HG03342 (cell line): ENCODE results near the gene ANK2.

Experiments
- ATAC-seq: cut with Tn5 transposase; IDR thresholded peaks from one replicate; pipeline ENCODE4 v1.9.1; 2021; ENCODE audit warnings: mild to moderate bottlenecking, moderate library complexity; ENCODE audit not compliant: unreplicated experiment

The ANK2 gene

DNA sequence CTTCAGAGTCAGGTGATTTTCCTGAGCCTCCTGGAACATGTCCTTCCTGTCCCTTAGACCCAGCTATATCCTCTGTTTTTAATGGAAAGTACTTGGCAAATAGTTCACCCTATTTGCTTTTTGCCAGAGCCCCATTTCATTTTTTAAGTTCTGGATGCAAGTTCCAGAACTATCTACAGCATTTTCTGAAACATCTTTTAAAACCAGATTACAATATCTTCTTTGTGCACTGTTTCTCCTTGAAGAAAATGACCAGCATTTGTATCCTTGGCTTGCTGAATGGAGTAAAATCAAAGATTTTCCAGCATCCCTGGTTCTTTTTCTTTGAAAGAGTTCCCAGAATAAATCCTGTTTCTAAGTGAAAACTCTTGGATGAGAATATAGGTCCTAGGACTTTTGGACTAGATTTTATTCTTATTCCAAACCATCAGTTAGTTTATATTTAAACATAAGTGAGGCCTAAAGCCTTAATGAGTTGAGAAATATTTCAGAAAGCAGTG is 224.3 kb downstream of the ANK2 start:
- no peak for ATAC-seq

DNA sequence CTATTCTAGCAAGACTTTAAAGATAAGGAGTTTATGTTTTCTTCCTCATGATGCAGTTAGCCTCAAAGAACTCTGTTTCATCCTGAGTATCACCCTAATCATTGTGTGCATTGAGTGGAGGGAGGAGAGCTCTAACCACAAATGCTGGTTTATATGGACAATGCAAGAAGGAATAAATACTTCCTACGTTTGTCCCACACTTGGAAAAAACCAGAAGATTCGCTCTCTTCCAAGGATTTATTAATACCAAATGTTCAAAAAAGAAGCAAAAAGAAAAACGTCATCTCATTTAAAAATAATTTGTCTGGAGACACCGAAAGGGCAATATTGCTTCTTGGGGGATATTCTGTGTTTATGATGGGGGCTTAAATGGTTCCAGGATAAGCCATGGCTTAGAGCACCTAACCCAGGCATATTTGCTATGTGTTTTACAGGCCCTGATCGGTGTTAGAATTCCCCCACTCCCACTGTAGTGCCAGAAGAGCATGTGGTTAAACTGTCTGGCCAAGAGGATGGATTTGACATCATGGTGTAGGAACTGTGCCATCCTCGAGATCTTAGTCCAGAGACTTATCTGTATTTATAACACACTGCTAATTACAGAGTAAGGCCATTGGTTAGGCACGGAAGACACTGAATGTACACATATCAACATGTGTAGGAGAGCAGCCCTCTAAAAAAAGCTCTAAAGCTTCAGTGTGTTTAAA is 227.2 kb downstream of the ANK2 start:
- ATAC-seq: no peak

DNA sequence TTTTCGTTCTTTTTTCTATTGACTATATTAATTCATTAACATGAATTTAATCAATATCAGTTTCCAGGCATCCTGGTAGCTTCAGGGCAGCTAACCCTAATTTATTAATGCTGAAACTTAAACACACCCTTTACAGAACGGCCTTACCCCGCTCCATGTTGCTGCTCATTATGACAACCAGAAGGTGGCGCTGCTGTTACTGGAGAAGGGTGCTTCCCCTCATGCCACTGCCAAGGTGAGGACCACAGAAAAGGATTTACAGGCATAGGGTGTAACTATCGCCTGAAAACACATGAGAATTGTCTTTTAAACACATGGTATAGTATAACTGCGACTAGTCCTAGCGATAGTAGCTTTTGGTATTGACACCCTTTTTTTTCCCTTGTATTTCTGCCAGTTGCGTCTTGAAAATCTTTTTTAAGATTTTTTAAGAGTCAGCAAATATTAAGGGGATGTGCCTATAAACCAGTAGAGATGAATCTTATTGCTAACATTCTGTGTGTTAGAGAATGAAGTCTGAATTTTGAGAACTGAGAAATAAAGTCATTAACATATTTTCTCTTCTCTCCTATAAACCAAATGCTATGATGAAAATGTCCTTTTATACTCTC is 229.0 kb downstream of the ANK2 start:
- peak; percentile 100 for ATAC-seq

DNA sequence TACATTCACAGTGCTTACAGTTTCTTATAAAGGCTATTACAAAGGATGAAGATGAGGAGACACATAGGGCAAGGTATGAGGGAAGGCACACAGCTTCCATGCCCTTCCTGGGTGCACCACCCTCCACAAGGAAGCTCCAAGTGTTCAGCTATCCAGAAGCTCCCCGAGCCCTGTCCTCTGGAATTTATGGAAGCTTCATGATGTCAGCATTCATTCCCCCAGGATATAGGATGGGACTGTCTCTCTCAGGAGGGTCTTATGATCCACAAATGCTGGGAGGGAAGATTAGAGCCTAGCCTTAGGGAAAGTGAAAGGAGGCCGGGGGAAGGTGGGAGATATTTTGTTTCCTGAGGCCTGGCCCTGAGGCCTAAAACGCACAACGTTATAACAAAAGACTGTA is 236.0 kb downstream of the ANK2 start:
- no peak for ATAC-seq

DNA sequence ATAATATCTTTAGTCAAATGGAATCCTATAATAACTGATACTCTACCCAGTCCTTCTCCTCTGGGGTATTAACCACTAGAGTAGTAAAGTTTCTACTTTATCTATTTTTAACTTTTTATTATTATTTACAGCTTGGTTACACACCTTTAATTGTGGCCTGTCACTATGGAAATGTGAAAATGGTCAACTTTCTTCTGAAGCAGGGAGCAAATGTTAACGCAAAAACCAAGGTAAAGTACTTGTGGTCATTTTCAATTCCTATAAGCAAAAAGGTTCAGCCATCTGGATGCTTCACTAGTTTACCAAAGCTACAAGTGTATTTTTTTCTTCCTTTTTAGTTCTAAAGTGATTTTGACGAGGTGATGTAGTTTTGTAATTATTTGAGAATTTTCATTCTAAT is 238.8 kb downstream of the ANK2 start:
- ATAC-seq: no peak

DNA sequence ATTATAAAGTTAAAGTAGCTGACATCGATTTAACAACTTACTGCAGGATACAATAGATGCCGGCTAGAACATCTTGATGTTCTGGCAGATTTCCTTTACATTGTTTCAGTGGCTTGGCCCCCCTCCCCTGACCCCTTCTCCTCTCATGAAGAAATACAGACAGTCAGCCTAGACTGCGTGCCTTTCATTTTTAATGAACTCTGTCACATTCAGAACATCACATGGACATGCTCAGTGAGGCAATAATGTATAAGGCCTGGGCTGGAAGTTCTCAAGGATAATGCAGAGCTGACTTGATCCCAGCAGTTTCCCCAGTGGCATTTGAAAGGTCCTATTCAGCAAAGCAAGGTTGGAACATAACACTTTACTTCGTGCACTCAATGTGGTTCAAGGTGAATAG is 239.2 kb downstream of the ANK2 start:
- ATAC-seq: no peak

DNA sequence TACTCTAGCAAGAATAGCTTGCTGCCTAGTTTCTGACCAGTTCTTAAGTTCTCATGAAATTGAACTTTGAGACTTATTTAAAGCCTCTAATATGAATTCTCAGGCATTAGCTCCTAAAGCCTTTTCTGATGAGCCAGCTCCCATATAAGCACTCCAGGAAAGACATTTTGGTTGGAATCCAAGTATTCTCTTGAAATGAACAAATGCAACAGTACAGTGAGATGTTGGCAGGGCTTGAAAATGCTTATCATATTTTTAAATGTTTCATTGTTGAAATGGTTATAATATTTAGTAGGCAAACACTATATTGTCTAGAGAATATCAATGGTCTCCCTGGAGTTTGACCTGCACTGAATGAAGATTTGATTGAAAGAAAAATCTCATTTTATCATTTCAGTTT is 240.3 kb downstream of the ANK2 start:
- no peak for ATAC-seq

DNA sequence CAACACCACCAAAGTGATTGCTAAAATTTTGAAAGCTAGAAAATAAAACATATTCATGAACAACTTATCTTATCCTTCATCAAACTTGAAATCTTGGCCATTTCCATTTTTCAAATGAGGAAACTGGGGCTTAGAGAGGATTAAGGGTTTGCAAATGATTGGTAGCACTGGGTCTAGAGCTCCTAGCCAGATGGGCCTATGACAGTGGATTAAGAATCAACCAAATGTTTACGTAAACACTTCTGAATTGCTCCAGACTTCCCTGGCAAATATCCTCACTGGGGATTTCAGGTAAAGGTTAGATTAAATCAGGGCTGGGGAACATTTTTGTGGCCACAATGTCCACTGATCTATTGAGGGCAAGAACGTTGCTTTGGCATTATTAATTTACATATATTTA is 241.2 kb downstream of the ANK2 start:
- ATAC-seq: no peak

DNA sequence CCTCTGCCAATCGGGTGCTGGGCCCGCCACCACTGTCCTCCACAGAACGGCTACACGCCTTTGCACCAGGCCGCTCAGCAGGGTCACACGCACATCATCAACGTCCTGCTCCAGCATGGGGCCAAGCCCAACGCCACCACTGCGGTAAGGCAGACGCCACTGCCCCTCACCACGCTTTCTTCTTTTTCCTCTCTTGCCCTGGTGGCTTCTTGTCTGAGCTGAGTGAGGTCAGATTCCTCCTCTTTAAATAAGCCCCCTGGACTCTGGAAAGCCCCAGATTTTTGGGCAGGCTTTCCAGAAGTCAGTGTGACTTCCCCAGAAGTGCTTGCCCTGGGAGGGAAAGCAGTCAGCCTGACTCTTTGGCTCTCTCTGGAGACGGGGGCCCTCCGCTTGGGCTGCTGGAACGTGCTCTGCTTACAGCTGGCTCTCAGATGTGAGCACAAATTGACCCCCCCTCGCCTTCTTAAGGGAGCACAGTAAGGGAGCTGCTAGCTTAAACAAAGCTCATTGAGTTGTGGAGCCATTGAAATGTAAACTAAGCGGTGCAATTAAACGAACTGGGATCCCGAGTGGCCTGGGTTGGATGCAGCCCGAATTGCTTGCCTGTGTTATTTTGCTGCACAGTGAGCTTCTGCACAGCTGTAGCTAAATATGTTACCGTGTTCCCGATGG is 243.1 kb downstream of the ANK2 start:
- no peak for ATAC-seq

DNA sequence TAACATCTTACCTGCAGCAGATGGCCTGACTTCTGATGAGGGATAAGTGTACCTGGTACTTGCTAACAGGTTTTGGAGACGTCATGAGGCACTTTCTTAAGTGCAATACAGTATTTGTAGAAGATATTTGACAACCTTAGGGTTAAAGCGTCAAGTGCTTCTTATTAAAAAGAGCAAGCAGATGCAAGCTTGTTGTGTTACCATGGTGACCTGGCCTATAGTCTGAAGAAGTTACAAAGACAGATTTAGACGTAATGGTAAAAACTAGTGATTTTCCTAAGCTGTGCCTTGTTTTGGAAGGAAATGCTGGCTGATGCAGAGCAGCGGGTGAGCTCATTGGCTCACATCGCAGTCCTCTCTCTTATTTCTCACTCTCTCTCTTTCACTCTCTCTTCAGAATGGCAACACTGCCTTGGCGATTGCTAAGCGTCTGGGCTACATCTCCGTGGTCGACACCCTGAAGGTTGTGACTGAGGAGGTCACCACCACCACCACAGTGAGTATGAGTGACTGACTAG is 243.6 kb downstream of the ANK2 start:
- ATAC-seq: no peak

DNA sequence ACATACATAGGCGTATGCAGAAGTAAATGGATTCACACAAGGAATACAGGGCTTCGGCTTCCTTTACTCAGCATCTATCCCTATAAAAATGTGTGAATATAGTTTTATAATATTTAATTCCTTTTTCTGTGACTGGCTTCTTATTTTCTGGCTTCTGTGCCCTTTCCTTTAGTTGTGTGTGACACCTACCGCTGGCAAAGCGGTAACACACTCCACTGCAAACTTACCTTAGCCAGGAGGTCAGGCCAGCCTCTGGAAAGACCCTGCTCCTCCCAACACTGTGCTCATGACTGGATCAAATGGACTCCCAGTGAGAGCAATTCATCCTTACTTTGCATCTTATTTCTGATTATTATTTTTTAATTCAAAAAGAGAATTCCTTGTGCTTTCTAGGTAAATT is 244.2 kb downstream of the ANK2 start:
- ATAC-seq: no peak

DNA sequence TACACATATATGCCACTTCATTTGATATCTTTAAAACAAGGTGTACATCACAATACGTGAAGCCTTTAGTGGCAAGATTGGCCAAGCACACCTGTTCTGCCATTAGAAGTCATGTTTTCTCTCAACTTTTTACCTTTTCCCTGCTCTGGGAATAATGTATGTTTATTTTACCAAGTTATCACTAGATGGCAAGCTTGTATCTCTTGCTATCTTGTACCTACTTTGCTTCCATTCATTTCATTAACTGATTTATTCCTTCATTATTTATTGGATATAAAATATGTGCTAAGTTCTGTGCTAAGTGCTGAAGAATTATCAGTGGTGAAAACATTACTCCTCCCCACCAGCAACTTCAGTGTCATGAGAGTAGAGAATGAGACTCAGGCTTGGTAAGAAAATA is 245.5 kb downstream of the ANK2 start:
- no peak for ATAC-seq

DNA sequence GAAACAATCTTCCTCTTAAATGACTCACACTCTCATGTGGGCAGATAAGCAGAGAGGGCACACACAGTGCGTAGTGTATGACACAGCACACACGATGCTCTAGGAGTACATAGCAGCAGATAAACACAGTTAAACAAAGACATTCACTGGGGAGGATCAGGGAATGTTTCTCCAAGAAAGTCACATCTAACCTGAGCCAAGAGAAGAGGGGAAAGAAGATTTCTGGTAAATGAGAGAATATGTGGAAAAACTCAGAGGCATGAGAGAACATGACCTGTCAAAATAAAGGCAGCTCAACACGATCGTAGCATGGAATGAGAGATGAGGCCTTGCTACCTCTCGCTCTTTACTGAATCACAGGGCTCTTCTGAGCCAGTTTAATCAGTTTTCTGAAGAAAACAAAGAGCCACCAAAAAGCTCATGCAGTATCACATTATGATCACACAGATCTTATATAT is 251.0 kb downstream of the ANK2 start:
- ATAC-seq: no peak

DNA sequence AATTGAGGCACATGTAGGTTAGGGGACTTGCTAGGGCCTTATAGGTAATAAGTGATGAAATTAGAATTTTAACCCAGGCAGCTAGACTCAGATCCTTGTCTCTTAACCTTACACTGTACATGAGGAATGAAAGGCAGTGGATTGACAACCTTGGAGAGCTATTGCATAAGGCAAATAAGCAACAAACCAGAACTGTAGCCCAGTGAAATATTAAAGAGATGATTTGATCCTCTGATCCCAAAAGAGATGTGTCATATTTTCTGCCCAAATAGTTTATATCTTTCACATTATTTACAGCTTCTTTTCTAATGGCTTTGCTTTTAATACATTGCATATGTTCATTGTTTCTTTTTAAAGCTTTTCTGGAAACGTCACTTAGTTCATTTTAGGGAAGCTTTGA is 252.6 kb downstream of the ANK2 start:
- no peak for ATAC-seq

DNA sequence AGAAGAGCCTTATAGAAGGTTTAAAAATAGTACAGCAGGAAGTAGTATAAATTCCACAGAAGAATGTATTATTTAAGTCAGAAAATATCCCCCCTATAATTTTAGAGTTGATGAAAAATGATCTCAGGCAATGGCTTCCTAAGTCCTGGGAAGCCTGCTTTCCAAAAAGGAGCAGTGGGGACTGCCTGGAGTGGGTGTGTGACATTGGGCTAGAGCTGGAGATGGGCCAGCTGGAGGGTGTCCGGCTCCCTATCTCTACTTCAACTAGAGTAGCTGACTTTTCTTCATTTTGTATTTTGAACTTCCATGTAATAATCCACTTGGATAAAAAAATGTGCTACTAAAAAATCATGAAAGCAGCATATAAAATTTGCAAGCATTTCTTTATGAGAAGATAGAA is 253.9 kb downstream of the ANK2 start:
- ATAC-seq: no peak

DNA sequence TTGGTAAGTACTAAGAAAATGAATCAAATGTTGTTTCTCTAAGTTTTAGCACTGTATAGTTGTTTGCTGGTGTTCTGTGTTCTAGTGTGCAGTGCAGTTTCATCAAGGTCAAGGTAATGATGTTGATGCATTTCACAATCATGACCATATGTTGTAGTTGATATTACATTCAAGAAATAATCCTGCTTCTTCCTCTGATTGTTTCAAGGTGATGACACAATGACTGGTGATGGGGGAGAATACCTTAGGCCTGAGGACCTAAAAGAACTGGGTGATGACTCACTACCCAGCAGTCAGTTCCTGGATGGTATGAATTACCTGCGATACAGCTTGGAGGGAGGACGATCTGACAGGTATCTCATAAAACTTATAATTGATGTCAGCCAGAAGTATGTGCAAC is 261.6 kb downstream of the ANK2 start:
- ATAC-seq: no peak

DNA sequence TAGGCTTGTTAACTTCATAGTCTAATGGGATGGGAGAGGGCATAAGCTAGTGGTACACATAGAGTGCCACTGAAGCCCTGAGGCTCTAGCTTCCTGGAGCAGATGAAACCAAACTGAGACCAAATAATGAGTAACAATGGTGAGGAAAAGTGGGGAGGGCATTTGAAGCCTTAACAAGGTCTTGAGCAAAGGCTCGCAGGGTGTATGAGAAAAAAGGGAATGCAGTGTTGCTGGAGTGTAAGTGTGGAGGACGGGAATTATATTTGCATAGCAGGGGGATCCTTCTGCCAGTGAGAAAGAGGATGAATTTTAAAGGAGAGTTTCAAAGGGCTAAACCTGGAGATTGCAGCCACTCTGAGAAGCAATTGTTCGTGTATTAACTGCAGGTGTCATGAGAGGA is 263.1 kb downstream of the ANK2 start:
- ATAC-seq: no peak

DNA sequence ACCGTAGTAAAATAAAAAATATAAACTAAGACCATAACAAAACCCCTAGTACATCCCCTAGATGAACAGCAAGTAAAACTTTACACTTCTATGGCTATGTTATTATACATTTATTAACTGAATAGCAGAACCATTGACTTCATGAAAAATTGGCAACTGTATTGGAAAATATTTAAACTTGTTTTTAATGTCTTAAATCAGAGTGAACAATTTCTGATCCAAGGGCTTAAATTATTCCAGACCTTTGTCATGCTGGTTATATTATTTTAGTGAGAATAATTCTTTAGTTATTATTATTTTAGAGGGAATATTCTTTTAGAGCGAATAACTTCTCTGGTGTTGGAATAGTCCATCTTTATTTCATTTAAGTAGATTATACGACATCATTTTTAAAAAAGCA is 265.0 kb downstream of the ANK2 start:
- ATAC-seq: no peak

DNA sequence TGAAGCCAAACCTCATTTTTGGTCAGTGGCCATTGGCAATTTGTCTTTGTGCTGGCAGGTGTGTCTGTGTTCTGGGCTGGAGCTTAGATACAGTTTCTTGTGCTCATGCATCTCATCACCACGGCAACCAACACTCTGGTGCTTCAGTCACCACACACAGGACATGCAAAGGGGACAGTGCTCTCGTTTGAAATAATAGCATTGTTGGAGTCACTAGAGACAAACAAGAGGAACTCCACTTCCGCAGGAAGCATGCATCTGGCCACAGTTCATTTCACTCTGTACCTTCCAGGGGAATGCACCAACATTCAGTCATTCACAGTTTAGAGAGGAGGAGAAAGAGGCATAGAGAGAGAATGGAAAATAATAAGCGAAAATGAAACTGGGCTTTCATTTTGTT is 267.4 kb downstream of the ANK2 start:
- ATAC-seq: peak; percentile 98

DNA sequence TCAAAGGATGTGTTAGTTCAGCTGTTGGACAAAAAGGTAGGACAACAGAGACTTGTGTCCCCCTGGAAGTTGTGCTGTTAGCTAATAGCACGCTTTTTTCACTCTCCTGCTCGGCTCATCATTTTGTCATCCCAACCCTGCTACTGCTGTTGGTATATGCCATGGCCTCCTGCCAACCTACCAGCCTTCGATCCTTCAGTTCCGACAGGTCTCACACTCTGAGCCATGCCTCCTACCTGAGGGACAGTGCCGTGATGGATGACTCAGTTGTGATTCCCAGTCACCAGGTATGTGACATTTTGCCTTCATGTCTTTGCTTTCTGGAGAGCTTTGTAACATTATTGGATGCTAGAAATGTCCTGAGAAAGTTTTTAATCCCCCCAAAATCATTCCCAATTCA is 268.1 kb downstream of the ANK2 start:
- ATAC-seq: no peak

DNA sequence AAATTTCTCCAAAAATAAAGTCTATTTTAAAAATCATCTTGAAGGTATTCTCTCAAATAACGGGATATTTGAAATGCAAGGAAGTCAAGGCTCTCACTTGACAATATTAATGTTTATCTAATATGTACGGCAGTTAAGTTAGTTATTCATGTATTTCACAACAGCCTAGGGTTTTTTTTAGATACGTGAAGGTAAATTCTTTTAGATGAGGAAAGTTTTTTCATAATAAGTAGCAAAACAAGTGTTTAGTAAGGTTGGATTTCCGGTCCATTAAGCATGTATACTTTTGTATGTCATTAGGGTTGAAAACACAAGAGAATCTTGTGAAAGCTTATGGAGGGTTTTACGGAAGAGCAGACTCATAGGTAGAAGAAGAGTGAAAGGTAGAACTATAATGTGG is 273.3 kb downstream of the ANK2 start:
- ATAC-seq: no peak
